Stimulated activated CD8-positive, alpha-beta memory T cell treated with anti-CD3 and anti-CD28 coated beads, Interleukin-4, amount 100 ng/mL, for 48 hours (primary cell): ENCODE measurements around the gene TELO2.

Experiments used
- DNase-seq: peaks from one replicate; pipeline ENCODE4 v3.0.0-alpha.2; 2020

The TELO2 gene

GRCh38 chr16:1539720-1540555 is 46.8 kb downstream of the TELO2 start:
- no peak for DNase-seq

GRCh38 chr16:1540556-1540855 is 47.3 kb downstream of the TELO2 start:
- DNase-seq = no peak

- DNase-seq = no peak
Observed at GRCh38 chr16:1541293-1542165, 48.4 kb downstream of the TELO2 start.

GRCh38 chr16:1542166-1542500 is 49.0 kb downstream of the TELO2 start:
- no peak for DNase-seq

- DNase-seq = no peak
Observed at GRCh38 chr16:1542533-1542932, 49.4 kb downstream of the TELO2 start.

- DNase-seq = peak; percentile 78
Observed at GRCh38 chr16:1543085-1543896, 50.1 kb downstream of the TELO2 start.

GRCh38 chr16:1545044-1546040 is 52.2 kb downstream of the TELO2 start:
- no peak for DNase-seq

GRCh38 chr16:1546430-1546829 is 53.3 kb downstream of the TELO2 start:
- no peak for DNase-seq

GRCh38 chr16:1548233-1548632 is 55.1 kb downstream of the TELO2 start:
- no peak for DNase-seq

GRCh38 chr16:1548727-1549126 is 55.6 kb downstream of the TELO2 start:
- no peak for DNase-seq

GRCh38 chr16:1550069-1550468 is 56.9 kb downstream of the TELO2 start:
- no peak for DNase-seq

- no peak for DNase-seq
Observed at GRCh38 chr16:1550696-1551095, 57.5 kb downstream of the TELO2 start.

- no peak for DNase-seq
Observed at GRCh38 chr16:1551166-1551565, 58.0 kb downstream of the TELO2 start.

- DNase-seq = no peak
Observed at GRCh38 chr16:1552129-1552528, 59.0 kb downstream of the TELO2 start.

GRCh38 chr16:1553946-1554825 is 61.0 kb downstream of the TELO2 start:
- DNase-seq = no peak

- DNase-seq = no peak
Observed at GRCh38 chr16:1554826-1555445, 61.8 kb downstream of the TELO2 start.

- no peak for DNase-seq
Observed at GRCh38 chr16:1556254-1556653, 63.1 kb downstream of the TELO2 start.

GRCh38 chr16:1557074-1557473 is 63.9 kb downstream of the TELO2 start:
- no peak for DNase-seq

GRCh38 chr16:1557576-1557975 is 64.4 kb downstream of the TELO2 start:
- DNase-seq = no peak

- no peak for DNase-seq
Observed at GRCh38 chr16:1559446-1559975, 66.4 kb downstream of the TELO2 start.
